ENCODE measurements around the gene ZFP1.

GRCh38 chr16:75176926-75177325 lies 28.6 kb downstream of the ZFP1 start:
- no peak for TF ChIP-seq YY1 (IDR thresholded peaks at IDR 0.05; ENCODE audit: insufficient read depth, insufficient read length)
- no peak for TF ChIP-seq ZNF274 (IDR thresholded peaks at IDR 0.05; ENCODE audit: low read depth, low read length)

Measured in NT2/D1 (cell line).